CD4-positive, CD25-positive, alpha-beta regulatory T cell (primary cell): ENCODE measurements around the gene LGALS9B. TPM values are rescaled to one million over a fixed set of nuclear protein-coding genes. Genes with fewer than 3 reads are reported as not detected.
"Not testable (repeated sequence)": the region's sequence is repeated elsewhere in the genome, so short reads cannot be mapped to it uniquely, and the experiment has no call there.

Experiments
- ATAC-seq, 2 donors: fragments of 150-1000 bp; cut with Tn5 transposase; one replicate each; pipeline ENCODE4 v1.10.0; 2021; ENCODE audit warnings: low read depth in 2 of 2, moderate number of reproducible peaks in 2 of 2, moderate library complexity in 1 of 2
- DNase-seq, 3 donors: peaks; one replicate each; pipeline versions ENCODE4 v3.0.0 to v3.0.0-alpha.2; 2012 to 2022; ENCODE audit warnings: mixed read lengths in 1 of 3
- H3K27ac ChIP-seq: one replicate; pipeline ENCODE4 v1.7.0; 2013; ENCODE audit warnings: mild to moderate bottlenecking, low read length; ENCODE audit not compliant: insufficient read depth, poor library complexity, severe bottlenecking
- H3K27me3 ChIP-seq: one replicate; pipeline ENCODE4 v1.7.0; 2013; ENCODE audit warnings: low read length; ENCODE audit not compliant: control insufficient read depth, insufficient read depth
- H3K36me3 ChIP-seq: one replicate; pipeline ENCODE4 v1.7.0; 2013; ENCODE audit warnings: mild to moderate bottlenecking, low read length, moderate library complexity; ENCODE audit not compliant: control insufficient read depth, insufficient read depth
- H3K4me1 ChIP-seq: 2 replicates; pipeline ENCODE4 v1.7.0; 2013; ENCODE audit warnings: mild to moderate bottlenecking, low read length; ENCODE audit not compliant: insufficient read depth, control insufficient read depth, poor library complexity, severe bottlenecking
- H3K4me3 ChIP-seq: one replicate; pipeline ENCODE4 v1.7.0; 2013; ENCODE audit warnings: low read depth, mild to moderate bottlenecking, low read length, moderate library complexity
- H3K9me3 ChIP-seq, 2 experiments: 1 replicate in 1 of 2; 2 replicates in 1 of 2; pipeline ENCODE4 v1.7.0; 2013; ENCODE audit warnings: low read length in 2 of 2, mild to moderate bottlenecking in 1 of 2, moderate library complexity in 1 of 2; ENCODE audit not compliant: control insufficient read depth in 2 of 2
- H3K27ac Mint-ChIP-seq, 3 donors: one replicate each; pipeline ENCODE4 v1.8.0; 2020 to 2022; ENCODE audit warnings: mild to moderate bottlenecking in 3 of 3, mixed read lengths in 3 of 3, moderate library complexity in 2 of 3
- H3K27me3 Mint-ChIP-seq: one replicate; pipeline ENCODE4 v1.8.0; 2022; ENCODE audit warnings: mild to moderate bottlenecking, mixed read lengths
- H3K36me3 Mint-ChIP-seq: one replicate; pipeline ENCODE4 v1.8.0; 2020; ENCODE audit warnings: mixed read lengths
- H3K4me1 Mint-ChIP-seq, 4 donors: one replicate each; pipeline ENCODE4 v1.8.0; 2020 to 2022; ENCODE audit warnings: mixed read lengths in 4 of 4, mild to moderate bottlenecking in 1 of 4
- H3K4me3 Mint-ChIP-seq, 4 donors: one replicate each; pipeline ENCODE4 v1.8.0; 2020 to 2022; ENCODE audit warnings: mild to moderate bottlenecking in 4 of 4, mixed read lengths in 4 of 4, moderate library complexity in 3 of 4
- H3K9me3 Mint-ChIP-seq, 7 donors: one replicate each; pipeline ENCODE4 v1.8.0; 2020 to 2022; ENCODE audit warnings: mixed read lengths in 7 of 7, mild to moderate bottlenecking in 3 of 7, moderate library complexity in 2 of 7
- polyA plus RNA-seq, 4 donors: library from polyadenylated mRNA; unstranded; fragments of 300-500 nt; fragmentation: Illumina TruSeq; gene quantifications; one replicate each; pipeline ENCODE4 v1.2.3, GENCODE V29; 2021
- total RNA-seq: library from RNA; stranded (reverse); gene quantifications from one replicate; pipeline ENCODE4 v1.2.3, GENCODE V29; 2022

LGALS9B gene
- total RNA-seq (not detected), polyA plus RNA-seq (under 1 TPM in 1 of 4 donors, not detected in 3; 0.16 TPM)

- not testable (repeated sequence) for H3K27ac ChIP-seq, H3K36me3 Mint-ChIP-seq, H3K27me3 Mint-ChIP-seq, H3K4me3 Mint-ChIP-seq, H3K4me1 ChIP-seq, H3K4me1 Mint-ChIP-seq, H3K4me3 ChIP-seq, H3K27me3 ChIP-seq, H3K36me3 ChIP-seq, DNase-seq, H3K27ac Mint-ChIP-seq, H3K9me3 ChIP-seq, H3K9me3 Mint-ChIP-seq
- peak; percentile 53 to 66 for ATAC-seq
Observed at GRCh38 chr17:20467447-20467846, at the start of gene LGALS9B. TSS of gene LGALS9B (minus strand) at chr17:20467539. CDS start at chr17:20467470, 69 bp downstream.

GRCh38 chr17:20516986-20517385 lies 49.6 kb upstream of the LGALS9B start:
- H3K36me3 ChIP-seq, H3K27me3 ChIP-seq, H3K4me3 Mint-ChIP-seq, H3K4me1 Mint-ChIP-seq, H3K4me1 ChIP-seq, H3K27ac Mint-ChIP-seq, H3K27ac ChIP-seq, H3K36me3 Mint-ChIP-seq, H3K4me3 ChIP-seq, H3K9me3 ChIP-seq, DNase-seq, H3K27me3 Mint-ChIP-seq, H3K9me3 Mint-ChIP-seq, ATAC-seq: not testable (repeated sequence)

GRCh38 chr17:20515099-20515498 lies 47.8 kb upstream of the LGALS9B start:
- not testable (repeated sequence) for H3K27me3 ChIP-seq, H3K27ac ChIP-seq, H3K27ac Mint-ChIP-seq, H3K9me3 Mint-ChIP-seq, H3K4me1 ChIP-seq, H3K36me3 Mint-ChIP-seq, DNase-seq, H3K9me3 ChIP-seq, ATAC-seq, H3K4me3 Mint-ChIP-seq, H3K36me3 ChIP-seq, H3K27me3 Mint-ChIP-seq, H3K4me1 Mint-ChIP-seq, H3K4me3 ChIP-seq

- H3K27me3 ChIP-seq, H3K36me3 Mint-ChIP-seq, H3K4me3 ChIP-seq, H3K9me3 Mint-ChIP-seq, H3K27me3 Mint-ChIP-seq, DNase-seq, H3K36me3 ChIP-seq, H3K27ac ChIP-seq, H3K4me1 Mint-ChIP-seq, ATAC-seq, H3K9me3 ChIP-seq, H3K4me3 Mint-ChIP-seq, H3K4me1 ChIP-seq, H3K27ac Mint-ChIP-seq: not testable (repeated sequence)
Observed at GRCh38 chr17:20513539-20513938, 46.2 kb upstream of the LGALS9B start.

- not testable (repeated sequence) for H3K4me1 ChIP-seq, H3K9me3 Mint-ChIP-seq, H3K27me3 Mint-ChIP-seq, H3K4me3 ChIP-seq, ATAC-seq, H3K36me3 Mint-ChIP-seq, H3K27me3 ChIP-seq, H3K27ac ChIP-seq, H3K27ac Mint-ChIP-seq, DNase-seq, H3K36me3 ChIP-seq, H3K9me3 ChIP-seq, H3K4me3 Mint-ChIP-seq, H3K4me1 Mint-ChIP-seq
Observed at GRCh38 chr17:20512378-20512777, 45.0 kb upstream of the LGALS9B start.

- H3K36me3 Mint-ChIP-seq, H3K27me3 ChIP-seq, H3K27ac ChIP-seq, H3K9me3 Mint-ChIP-seq, DNase-seq, H3K36me3 ChIP-seq, H3K27ac Mint-ChIP-seq, H3K4me3 Mint-ChIP-seq, H3K4me3 ChIP-seq, H3K9me3 ChIP-seq, H3K4me1 Mint-ChIP-seq, H3K4me1 ChIP-seq, ATAC-seq, H3K27me3 Mint-ChIP-seq: not testable (repeated sequence)
Observed at GRCh38 chr17:20511778-20512177, 44.4 kb upstream of the LGALS9B start.

- H3K27me3 ChIP-seq, H3K36me3 ChIP-seq, H3K4me3 ChIP-seq, ATAC-seq, H3K27me3 Mint-ChIP-seq, H3K9me3 Mint-ChIP-seq, H3K4me1 Mint-ChIP-seq, H3K27ac ChIP-seq, H3K36me3 Mint-ChIP-seq, H3K27ac Mint-ChIP-seq, DNase-seq, H3K9me3 ChIP-seq, H3K4me3 Mint-ChIP-seq, H3K4me1 ChIP-seq: not testable (repeated sequence)
Observed at GRCh38 chr17:20505333-20505732, 38.0 kb upstream of the LGALS9B start.

GRCh38 chr17:20504388-20505066 lies 37.2 kb upstream of the LGALS9B start:
- not testable (repeated sequence) for H3K27me3 ChIP-seq, ATAC-seq, H3K27ac ChIP-seq

More at GRCh38 chr17:20504388-20505066, 37.2 kb upstream of the LGALS9B start:
- not testable (repeated sequence) for H3K4me3 Mint-ChIP-seq, H3K9me3 ChIP-seq, H3K9me3 Mint-ChIP-seq, H3K4me1 Mint-ChIP-seq, DNase-seq, H3K27ac Mint-ChIP-seq, H3K4me1 ChIP-seq, H3K36me3 ChIP-seq, H3K4me3 ChIP-seq, H3K36me3 Mint-ChIP-seq, H3K27me3 Mint-ChIP-seq
